HG02763 (cell line): ENCODE results near the gene ZNF670.
A peak's percentile ranks its signal among the peaks of the same experiment; 100 is the strongest.
"Not testable (repeated sequence)": the region's sequence is repeated elsewhere in the genome, so short reads cannot be mapped to it uniquely, and the experiment has no call there.

Source experiments
- ATAC-seq: cut with Tn5 transposase; IDR thresholded peaks from one replicate; pipeline ENCODE4 v1.9.1; 2021; ENCODE audit warnings: mild to moderate bottlenecking, moderate library complexity; ENCODE audit not compliant: unreplicated experiment

ZNF670 gene

GRCh38 chr1:247078258-247079140 is at the start of gene ZNF670:
ZNF670 (minus strand) TSS chr1:247078811; CDS start chr1:247078596, 215 bp downstream.
- peak; percentile 100 for ATAC-seq

GRCh38 chr1:247127519-247128282 is 49.1 kb upstream of the ZNF670 start:
- not testable (repeated sequence) for ATAC-seq

DNA sequence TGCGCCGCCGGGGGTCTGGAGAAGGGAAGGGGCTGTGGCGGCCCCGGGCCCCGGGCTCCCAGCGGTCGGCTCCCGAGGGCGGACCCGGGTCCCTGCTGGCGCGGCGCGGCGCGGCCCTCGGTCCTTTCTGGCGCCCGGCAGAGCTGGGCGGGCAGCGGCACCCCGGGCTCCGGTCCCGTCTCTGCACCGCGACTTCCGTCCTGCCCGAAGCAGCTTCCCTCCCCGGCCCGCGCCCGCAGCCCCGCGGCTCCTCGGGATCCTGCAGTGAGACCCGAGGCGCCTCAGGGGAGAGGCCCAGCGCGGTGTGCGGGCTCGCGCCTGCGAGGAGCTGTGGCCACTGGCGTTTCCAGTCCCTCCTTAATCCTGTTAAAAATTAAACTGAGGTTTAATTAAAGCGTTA is 48.0 kb upstream of the ZNF670 start:
- ATAC-seq = peak; percentile 44

DNA sequence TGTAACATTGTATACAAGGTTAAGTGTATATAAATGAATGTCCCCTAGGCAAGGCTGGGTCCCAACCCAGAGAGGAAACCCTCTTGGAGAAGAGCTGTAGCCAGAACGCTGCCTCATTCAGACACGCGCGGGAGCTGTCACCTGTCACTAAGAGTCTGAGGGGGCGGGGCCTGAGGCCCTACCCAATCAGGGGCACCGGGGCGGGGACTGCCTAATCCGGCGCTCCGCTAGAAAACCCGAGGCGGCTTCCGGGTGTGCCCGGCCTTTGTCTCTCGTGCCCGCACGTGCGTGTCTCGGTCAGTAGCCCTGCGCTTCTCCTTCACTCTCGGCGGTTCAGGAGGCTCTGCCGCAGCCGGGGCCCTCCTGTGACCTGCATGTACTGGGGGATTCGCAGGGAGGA is 47.6 kb upstream of the ZNF670 start:
- ATAC-seq = peak; percentile 99

DNA sequence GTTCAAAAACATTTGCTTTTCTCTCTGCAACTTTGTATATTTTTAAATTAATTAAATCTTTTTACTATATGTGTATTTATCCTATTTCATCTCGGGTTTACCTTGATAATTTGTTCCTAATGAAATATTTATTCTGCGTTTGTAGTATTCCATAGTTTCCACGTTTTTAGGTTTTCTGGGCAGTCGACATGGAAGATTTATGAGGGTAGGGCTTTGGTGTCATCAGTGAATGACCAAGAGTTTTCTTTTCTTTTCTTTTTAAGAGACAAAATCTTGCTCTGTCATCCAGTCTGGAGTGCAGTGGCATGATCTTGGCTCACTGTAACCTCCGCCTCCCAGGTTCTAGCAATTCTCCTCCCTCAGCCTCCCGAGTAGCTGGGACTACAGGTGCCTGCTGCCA is 42.8 kb upstream of the ZNF670 start:
- no peak for ATAC-seq

DNA sequence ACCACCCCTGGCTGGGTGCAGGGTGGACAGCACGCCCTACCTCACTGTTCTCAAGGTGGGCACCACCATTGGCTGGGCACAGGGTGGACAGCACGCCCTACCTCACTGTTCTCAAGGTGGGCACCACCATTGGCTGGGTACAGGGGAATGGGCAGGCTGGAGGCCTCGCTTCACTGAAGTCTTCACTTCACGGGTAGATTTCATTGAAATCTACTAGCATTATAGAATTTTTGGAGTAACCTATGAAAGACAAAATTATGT is 41.7 kb upstream of the ZNF670 start:
- ATAC-seq = not testable (repeated sequence)

DNA sequence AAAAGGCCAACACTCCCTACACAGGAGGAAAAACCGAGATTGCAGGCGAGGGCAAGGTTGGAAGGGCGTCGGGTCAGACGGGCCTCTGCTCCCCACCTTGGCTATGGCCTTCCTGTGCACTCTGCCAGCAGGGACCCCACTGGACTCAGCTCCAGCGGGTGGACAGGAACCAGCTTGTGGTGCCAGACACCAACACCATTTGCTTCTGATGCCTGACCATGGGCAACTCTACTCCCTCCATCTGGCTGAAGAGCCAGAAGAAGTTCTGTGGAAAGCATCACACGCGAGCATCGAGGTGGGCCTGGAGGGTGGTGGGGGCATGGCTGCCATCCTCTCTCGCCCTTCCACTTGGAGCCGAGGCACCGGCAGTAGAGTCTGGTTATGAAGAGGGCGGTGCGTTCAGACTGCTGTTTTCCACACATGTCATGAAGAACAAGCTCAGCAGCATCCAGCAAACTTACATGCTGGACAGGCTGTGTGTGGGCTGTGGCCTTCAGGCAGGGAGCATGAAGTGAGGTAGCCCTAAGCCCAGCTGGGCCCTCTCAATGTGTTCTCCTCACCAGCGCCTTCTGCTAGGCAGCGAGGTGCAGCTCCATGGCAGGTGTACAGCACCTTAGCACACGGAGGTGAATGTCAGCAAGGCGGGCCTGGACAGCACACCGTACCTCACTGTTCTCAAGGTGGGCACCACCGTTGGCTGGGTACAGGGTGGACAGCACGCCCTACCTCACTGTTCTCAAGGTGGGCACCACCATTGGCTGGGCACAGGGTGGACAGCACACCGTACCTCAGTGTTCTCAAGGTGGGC is 41.2 kb upstream of the ZNF670 start:
- no peak for ATAC-seq

GRCh38 chr1:247118946-247119446 is 40.4 kb upstream of the ZNF670 start:
- no peak for ATAC-seq

GRCh38 chr1:247115545-247115944 is 36.9 kb upstream of the ZNF670 start:
- no peak for ATAC-seq

DNA sequence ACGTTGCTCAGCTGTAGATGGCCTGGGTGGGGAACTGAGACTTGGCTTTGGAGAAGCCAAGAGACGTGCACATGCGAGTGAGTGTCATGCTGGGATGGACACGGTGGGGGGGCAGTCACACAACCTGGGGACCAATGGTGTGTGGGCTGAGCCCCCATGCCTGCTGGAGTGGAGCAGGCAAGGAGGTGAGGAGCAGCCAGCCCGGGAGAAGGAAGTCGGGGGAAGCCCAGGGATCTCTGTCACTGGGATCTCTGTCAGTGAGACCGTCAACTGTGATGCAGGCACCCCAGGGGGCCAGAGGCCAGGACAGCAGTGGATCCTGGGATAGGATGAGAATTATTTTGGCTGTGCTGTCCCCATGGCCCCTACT is 36.5 kb upstream of the ZNF670 start:
- ATAC-seq = no peak

DNA sequence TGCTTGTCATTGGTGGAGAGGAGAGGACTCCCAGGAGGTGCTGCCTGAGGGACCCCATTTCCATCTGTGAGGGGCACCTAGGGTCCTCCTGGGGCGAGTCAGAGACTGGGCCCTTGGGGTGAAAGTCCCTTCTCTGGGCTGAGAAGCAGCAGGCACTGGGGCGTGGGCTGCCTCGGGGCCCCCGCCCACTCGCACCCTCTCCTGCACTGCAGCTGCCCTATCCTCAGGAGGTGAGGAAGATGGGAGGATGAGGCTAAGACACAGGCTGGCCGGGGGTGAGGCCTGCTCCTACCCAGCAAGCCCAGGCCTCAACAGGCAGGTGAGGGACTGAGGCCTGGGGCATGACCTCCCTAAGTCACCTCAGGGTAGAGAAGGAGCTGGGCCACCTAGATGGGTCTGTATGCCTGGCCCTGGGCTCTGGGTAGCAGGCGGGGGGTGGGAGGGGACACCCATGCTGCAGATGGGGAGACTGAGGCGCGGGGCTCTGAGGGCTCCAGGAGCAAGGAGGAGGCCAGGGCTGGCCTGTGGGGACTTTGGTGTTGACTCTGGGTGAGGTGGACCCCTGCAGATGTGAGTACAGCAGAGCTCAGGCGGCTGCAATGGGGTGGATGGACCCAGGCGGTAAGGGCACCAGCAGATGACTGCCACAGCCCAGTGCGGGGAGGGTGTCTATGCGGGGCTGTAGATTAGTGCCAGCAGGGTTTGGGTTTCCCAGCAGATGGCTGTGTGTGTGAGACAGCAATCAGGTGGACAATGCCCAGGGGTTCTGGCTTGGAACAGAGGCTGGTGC is 35.9 kb upstream of the ZNF670 start:
- no peak for ATAC-seq

DNA sequence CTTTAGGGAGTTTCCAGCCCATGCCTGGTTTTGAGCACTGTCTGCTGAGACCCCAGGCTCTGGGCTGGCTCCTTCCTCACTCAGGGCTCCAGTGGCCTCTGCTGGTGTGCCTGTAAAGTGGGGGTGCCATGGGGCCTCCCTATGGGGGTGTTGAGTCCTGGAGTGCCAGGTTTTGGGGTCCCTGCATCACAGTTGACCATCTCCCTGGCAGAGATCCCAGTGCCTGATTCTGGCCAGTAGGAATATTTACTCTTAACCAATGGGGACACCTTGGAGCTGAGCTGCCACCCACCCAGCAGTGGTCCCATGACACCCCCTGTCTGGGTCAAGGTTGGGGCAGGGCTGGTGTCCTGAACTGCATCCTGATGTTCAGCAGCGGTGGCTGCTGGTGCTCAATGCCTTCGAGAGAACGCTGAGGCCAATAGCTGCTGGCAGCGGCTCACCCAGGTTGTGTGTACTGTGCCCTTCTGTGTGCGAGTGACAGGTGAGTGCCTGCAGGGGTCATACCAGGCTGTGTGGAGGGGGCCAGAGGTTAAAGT is 35.2 kb upstream of the ZNF670 start:
- ATAC-seq = no peak

GRCh38 chr1:247113094-247113497 is 34.5 kb upstream of the ZNF670 start:
- no peak for ATAC-seq

- no peak for ATAC-seq
These were observed 33.8 kb upstream of the ZNF670 start for GRCh38 chr1:247112479-247112781.

GRCh38 chr1:247111700-247112478 is 33.3 kb upstream of the ZNF670 start:
- ATAC-seq = no peak

DNA sequence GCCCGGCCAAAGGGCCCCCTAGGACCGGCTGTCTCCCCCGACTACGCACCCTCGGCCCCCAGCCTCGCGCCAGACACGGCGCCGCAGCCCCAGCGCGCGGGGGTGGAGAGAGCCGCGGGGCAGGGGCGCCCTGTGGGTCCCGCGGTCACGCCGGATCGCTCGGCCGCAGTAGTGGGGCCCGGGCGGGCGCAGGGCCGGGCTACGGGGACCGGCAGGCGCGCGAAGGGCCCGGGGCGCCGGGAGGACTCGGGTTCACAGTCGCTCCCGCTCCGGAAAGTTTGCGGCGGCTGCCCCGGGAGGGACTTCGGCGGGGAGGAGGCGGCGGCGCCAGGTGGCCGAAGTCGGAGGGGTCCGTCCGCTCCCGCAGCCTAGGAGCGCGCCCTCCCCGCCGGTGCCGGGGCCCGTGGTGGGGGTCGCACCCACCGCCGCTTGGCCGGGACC is 32.7 kb upstream of the ZNF670 start:
- ATAC-seq = no peak

DNA sequence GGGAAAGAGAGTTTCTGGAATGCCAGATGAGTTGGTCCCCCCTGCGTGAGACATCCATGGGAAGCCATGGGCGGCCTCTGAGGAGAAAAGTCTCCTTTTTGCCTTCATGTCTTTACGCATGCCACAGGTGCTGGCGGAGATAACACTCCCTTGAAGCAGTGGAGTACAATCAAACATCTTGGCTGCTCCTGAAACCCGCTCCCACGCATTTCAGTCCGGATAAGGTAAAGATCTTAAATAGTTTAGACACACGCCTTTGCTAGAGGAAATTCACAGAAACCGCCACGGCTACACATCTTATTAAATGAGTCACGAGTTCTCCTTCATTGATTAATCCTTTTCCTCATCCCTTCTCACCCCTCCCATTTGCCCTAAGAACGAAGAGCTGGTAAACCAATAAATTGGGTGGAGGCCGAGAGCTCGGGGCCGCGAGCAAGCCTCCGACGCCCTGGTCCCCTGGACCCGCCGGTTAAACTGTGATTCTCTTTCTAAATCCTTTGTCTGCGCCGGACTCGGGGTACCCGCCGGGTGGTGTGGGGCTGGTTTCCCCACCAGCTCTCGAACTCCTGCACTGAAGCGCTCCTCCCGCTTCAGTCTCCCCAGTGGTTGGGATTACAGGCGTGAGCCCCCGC is 32.1 kb upstream of the ZNF670 start:
- no peak for ATAC-seq

- ATAC-seq = no peak
These were observed 29.1 kb upstream of the ZNF670 start for GRCh38 chr1:247107694-247108093.

- no peak for ATAC-seq
These were observed 27.4 kb upstream of the ZNF670 start for GRCh38 chr1:247105966-247106365.
